Measurements from ENCODE around the gene RFC1. TPM values are rescaled to one million over a fixed set of nuclear protein-coding genes. Genes with fewer than 3 reads are reported as not detected.
A peak's percentile ranks its signal among the peaks of the same experiment; 100 is the strongest.

The RFC1 gene
- total and polyA plus RNA-seq, 2 experiments from 2014 or later = 26.0 to 44.0 TPM

- no peaks in the 10 kb centered on the region for H3K27me3 ChIP-seq
- WGBS (ENCODE audit: low lambda C conversion rate, missing lambda C conversion rate) = 46% methylated on average over 2 of the region's 2 CpGs
- TF ChIP-seq EZH2phosphoT487 (IDR thresholded peaks at IDR 0.05; ENCODE audit: low read depth, severe bottlenecking, unreplicated experiment) = no peak
- TF ChIP-seq CTCF (IDR thresholded peaks at IDR 0.05; ENCODE audit: poor library complexity) = peak; percentile 8
- H4K20me1 ChIP-seq (ENCODE audit: insufficient read depth, poor library complexity, severe bottlenecking) = no peaks in the 10 kb centered on the region
- no peak overlapping the region for H3K4me2 ChIP-seq
- no peaks in the 10 kb centered on the region for H3K9me2 ChIP-seq (replicated peaks; ENCODE audit: insufficient read depth)
- DNase-seq (ENCODE audit: low spot score) = no peak
- H3K36me3 ChIP-seq (replicated peaks; ENCODE audit: insufficient read depth, low read depth) = no peaks in the 10 kb centered on the region
- H3K9me3 ChIP-seq (ENCODE audit: low read depth) = no peaks in the 10 kb centered on the region
- no peaks in the 10 kb centered on the region for H3K79me2 ChIP-seq
- no peaks in the 10 kb centered on the region for H3K4me1 ChIP-seq (ENCODE audit: insufficient read depth)
- no peak overlapping the region for H2AFZ ChIP-seq
- no peak overlapping the region for H3K4me3 ChIP-seq
- no peak overlapping the region for H3K27ac ChIP-seq
These were observed 110.9 kb downstream of the RFC1 start for GRCh38 chr4:39255266-39255665.

- no peak overlapping the region for H3K27ac ChIP-seq
- no peaks in the 10 kb centered on the region for H4K20me1 ChIP-seq (ENCODE audit: insufficient read depth, poor library complexity, severe bottlenecking)
- H2AFZ ChIP-seq = no peak overlapping the region
- H3K79me2 ChIP-seq = no peaks in the 10 kb centered on the region
- TF ChIP-seq EZH2phosphoT487 (IDR thresholded peaks at IDR 0.05; ENCODE audit: low read depth, severe bottlenecking, unreplicated experiment) (no peak), CTCF (IDR thresholded peaks at IDR 0.05; ENCODE audit: poor library complexity) (no peak), EZH2 (IDR thresholded peaks at IDR 0.05; ENCODE audit: borderline replicate concordance) (no peak)
- WGBS (ENCODE audit: low lambda C conversion rate, missing lambda C conversion rate) = 92% methylated on average over 3 of the region's 3 CpGs
- H3K4me1 ChIP-seq (ENCODE audit: insufficient read depth) = no peaks in the 10 kb centered on the region
- no peaks in the 10 kb centered on the region for H3K27me3 ChIP-seq
- H3K36me3 ChIP-seq (replicated peaks; ENCODE audit: insufficient read depth, low read depth) = no peaks in the 10 kb centered on the region
- no peaks in the 10 kb centered on the region for H3K9me2 ChIP-seq (replicated peaks; ENCODE audit: insufficient read depth)
- H3K4me2 ChIP-seq = no peak overlapping the region
- no peaks in the 10 kb centered on the region for H3K9me3 ChIP-seq (ENCODE audit: low read depth)
- no peak overlapping the region for H3K4me3 ChIP-seq
- DNase-seq (ENCODE audit: low spot score) = no peak
These were observed 122.7 kb downstream of the RFC1 start for GRCh38 chr4:39243462-39243861.

Small RNAs within 50 kb of the gene (microRNA-seq; reads per million reads assigned to microRNA genes)
- gene MIR5591 = not detected

Small RNAs within 50 kb of the gene (small RNA-seq; reads per million reads assigned to genes)
- gene MIR5591 = not detected
- gene RNU6-32P = not detected
- gene RNU6-887P = not detected

Other genes starting within 250 kb of the RFC1 start
- 27.5 and 30.3 TPM in 2 replicates for gene WDR19, start 183.8 kb downstream of the RFC1 start, total RNA-seq
- 13.6 and 22.1 TPM in 2 replicates for gene WDR19, start 183.8 kb downstream of the RFC1 start, polyA plus RNA-seq
- 18.2 and 20.3 TPM in 2 replicates for gene KLB, start 40.6 kb upstream of the RFC1 start, total RNA-seq
- gene KLB, start 40.6 kb upstream of the RFC1 start, polyA plus RNA-seq = 7.5 and 11.5 TPM in 2 replicates
- gene RPL9, start 92.6 kb upstream of the RFC1 start, total RNA-seq = 2,831 and 3,164 TPM in 2 replicates
- gene RPL9, start 92.6 kb upstream of the RFC1 start, polyA plus RNA-seq = 439 and 475 TPM in 2 replicates
- gene LIAS, start 92.7 kb upstream of the RFC1 start, total RNA-seq = 10.3 and 12.3 TPM in 2 replicates
- gene LIAS, start 92.7 kb upstream of the RFC1 start, polyA plus RNA-seq = 10.4 and 12.3 TPM in 2 replicates
- 337 and 374 TPM in 2 replicates for gene UGDH, start 161.1 kb upstream of the RFC1 start, total RNA-seq
- 192 and 223 TPM in 2 replicates for gene UGDH, start 161.1 kb upstream of the RFC1 start, polyA plus RNA-seq